Measurements from ENCODE around the gene SEMA6C. TPM values are rescaled to one million over a fixed set of nuclear protein-coding genes. Genes with fewer than 3 reads are reported as not detected.
"Not testable (repeated sequence)": the region's sequence is repeated elsewhere in the genome, so short reads cannot be mapped to it uniquely, and the experiment has no call there.

SEMA6C gene
- total RNA-seq, 1 experiment from 2014 or later, result 1.4 TPM

GRCh38 chr1:151137789-151138188, 8.6 kb downstream of the SEMA6C start:
- no peaks in the 10 kb centered on the region for H3K36me3 ChIP-seq
- no peak overlapping the region for H3K4me3 ChIP-seq
- no peaks in the 10 kb centered on the region for H3K27me3 ChIP-seq
- H3K9me3 ChIP-seq, result no peaks in the 10 kb centered on the region
- DNase-seq, result no peak

- DNase-seq, result no peak
- H3K36me3 ChIP-seq, result no peaks in the 10 kb centered on the region
- no peak overlapping the region for H3K4me3 ChIP-seq
- H3K9me3 ChIP-seq, result no peaks in the 10 kb centered on the region
- H3K27me3 ChIP-seq, result no peaks in the 10 kb centered on the region
Observed at GRCh38 chr1:151135433-151136385, 10.7 kb downstream of the SEMA6C start.

- H3K27me3 ChIP-seq, result no peaks in the 10 kb centered on the region
- H3K9me3 ChIP-seq, result no peaks in the 10 kb centered on the region
- no peak for DNase-seq
- no peaks in the 10 kb centered on the region for H3K36me3 ChIP-seq
- no peak overlapping the region for H3K4me3 ChIP-seq
Observed at GRCh38 chr1:151134991-151135390, 11.4 kb downstream of the SEMA6C start.

- no peak overlapping the region for H3K4me3 ChIP-seq
- no peaks in the 10 kb centered on the region for H3K27me3 ChIP-seq
- H3K36me3 ChIP-seq, result no peaks in the 10 kb centered on the region
- H3K9me3 ChIP-seq, result no peaks in the 10 kb centered on the region
- DNase-seq, result no peak
Observed at GRCh38 chr1:151134396-151134795, 12.0 kb downstream of the SEMA6C start.

- no peaks in the 10 kb centered on the region for H3K27me3 ChIP-seq
- H3K9me3 ChIP-seq, result no peaks in the 10 kb centered on the region
- peak; percentile 14 for DNase-seq
- no peaks in the 10 kb centered on the region for H3K36me3 ChIP-seq
- no peak overlapping the region for H3K4me3 ChIP-seq
Observed at GRCh38 chr1:151133018-151133806, 13.2 kb downstream of the SEMA6C start.

- no peak for DNase-seq
- Histone ChIP-seq H3K27me3 (no peaks in the 10 kb centered on the region), H3K4me3 (no peak overlapping the region), H3K36me3 (no peaks in the 10 kb centered on the region), H3K9me3 (no peaks in the 10 kb centered on the region)
Observed at GRCh38 chr1:151132335-151133017, 14.0 kb downstream of the SEMA6C start.

GRCh38 chr1:151131701-151132334, 14.6 kb downstream of the SEMA6C start:
- no peak for DNase-seq
- no peak overlapping the region for H3K4me3 ChIP-seq

GRCh38 chr1:151130987-151131586, 15.3 kb downstream of the SEMA6C start:
- DNase-seq, result no peak
- Histone ChIP-seq H3K9me3 (no peaks in the 10 kb centered on the region), H3K27me3 (no peaks in the 10 kb centered on the region), H3K4me3 (no peak overlapping the region), H3K36me3 (no peaks in the 10 kb centered on the region)

More at GRCh38 chr1:151131701-151132334, 14.6 kb downstream of the SEMA6C start:
- no peaks in the 10 kb centered on the region for H3K27me3 ChIP-seq
- no peaks in the 10 kb centered on the region for H3K36me3 ChIP-seq
- no peaks in the 10 kb centered on the region for H3K9me3 ChIP-seq

GRCh38 chr1:151128800-151129199, 17.6 kb downstream of the SEMA6C start:
- no peak overlapping the region for H3K4me3 ChIP-seq
- no peak for DNase-seq
- H3K9me3 ChIP-seq, result no peaks in the 10 kb centered on the region
- no peaks in the 10 kb centered on the region for H3K36me3 ChIP-seq
- H3K27me3 ChIP-seq, result no peaks in the 10 kb centered on the region

GRCh38 chr1:151124763-151125403, 21.5 kb downstream of the SEMA6C start:
- DNase-seq, result no peak
- Histone ChIP-seq H3K27me3 (no peaks in the 10 kb centered on the region), H3K9me3 (no peaks in the 10 kb centered on the region), H3K36me3 (no peaks in the 10 kb centered on the region), H3K4me3 (no peak overlapping the region)

- H3K4me3 ChIP-seq, result no peak overlapping the region
- H3K9me3 ChIP-seq, result no peaks in the 10 kb centered on the region
- no peaks in the 10 kb centered on the region for H3K36me3 ChIP-seq
- no peaks in the 10 kb centered on the region for H3K27me3 ChIP-seq
- no peak for DNase-seq
Observed at GRCh38 chr1:151113877-151114276, 32.6 kb downstream of the SEMA6C start.

GRCh38 chr1:151108331-151108730, 38.1 kb downstream of the SEMA6C start:
- H3K36me3 ChIP-seq, result no peaks in the 10 kb centered on the region
- no peak overlapping the region for H3K4me3 ChIP-seq
- H3K27me3 ChIP-seq, result no peaks in the 10 kb centered on the region
- DNase-seq, result no peak
- H3K9me3 ChIP-seq, result no peaks in the 10 kb centered on the region

GRCh38 chr1:151106894-151107293, 39.5 kb downstream of the SEMA6C start:
- Histone ChIP-seq H3K27me3 (no peaks in the 10 kb centered on the region), H3K4me3 (no peak overlapping the region), H3K9me3 (no peaks in the 10 kb centered on the region), H3K36me3 (no peaks in the 10 kb centered on the region)
- peak; percentile 36 for DNase-seq

GRCh38 chr1:151104630-151105029, 41.8 kb downstream of the SEMA6C start:
- DNase-seq, result no peak
- Histone ChIP-seq H3K4me3 (no peak overlapping the region), H3K27me3 (no peaks in the 10 kb centered on the region), H3K36me3 (no peaks in the 10 kb centered on the region), H3K9me3 (no peaks in the 10 kb centered on the region)

- Histone ChIP-seq H3K4me3 (no peak overlapping the region), H3K27me3 (no peaks in the 10 kb centered on the region), H3K9me3 (no peaks in the 10 kb centered on the region), H3K36me3 (no peaks in the 10 kb centered on the region)
- no peak for DNase-seq
Observed at GRCh38 chr1:151098126-151098525, 48.3 kb downstream of the SEMA6C start.

GRCh38 chr1:151097426-151097825, 49.0 kb downstream of the SEMA6C start:
- not testable (repeated sequence) for H3K9me3 ChIP-seq, H3K36me3 ChIP-seq, H3K4me3 ChIP-seq, H3K27me3 ChIP-seq
- DNase-seq, result peak; percentile 74
